HG02610 (cell line): ENCODE results near the gene FOSL1.

Experiments
- ATAC-seq: cut with Tn5 transposase; IDR thresholded peaks from one replicate; pipeline ENCODE4 v1.9.1; 2021; ENCODE audit warnings: mild to moderate bottlenecking, moderate library complexity; ENCODE audit not compliant: unreplicated experiment

The FOSL1 gene

GRCh38 chr11:65865550-65866172 is 34.5 kb downstream of the FOSL1 start:
- ATAC-seq: no peak

GRCh38 chr11:65864706-65865471 is 35.3 kb downstream of the FOSL1 start:
- ATAC-seq: no peak

GRCh38 chr11:65863889-65864705 is 36.1 kb downstream of the FOSL1 start:
- ATAC-seq: no peak

DNA sequence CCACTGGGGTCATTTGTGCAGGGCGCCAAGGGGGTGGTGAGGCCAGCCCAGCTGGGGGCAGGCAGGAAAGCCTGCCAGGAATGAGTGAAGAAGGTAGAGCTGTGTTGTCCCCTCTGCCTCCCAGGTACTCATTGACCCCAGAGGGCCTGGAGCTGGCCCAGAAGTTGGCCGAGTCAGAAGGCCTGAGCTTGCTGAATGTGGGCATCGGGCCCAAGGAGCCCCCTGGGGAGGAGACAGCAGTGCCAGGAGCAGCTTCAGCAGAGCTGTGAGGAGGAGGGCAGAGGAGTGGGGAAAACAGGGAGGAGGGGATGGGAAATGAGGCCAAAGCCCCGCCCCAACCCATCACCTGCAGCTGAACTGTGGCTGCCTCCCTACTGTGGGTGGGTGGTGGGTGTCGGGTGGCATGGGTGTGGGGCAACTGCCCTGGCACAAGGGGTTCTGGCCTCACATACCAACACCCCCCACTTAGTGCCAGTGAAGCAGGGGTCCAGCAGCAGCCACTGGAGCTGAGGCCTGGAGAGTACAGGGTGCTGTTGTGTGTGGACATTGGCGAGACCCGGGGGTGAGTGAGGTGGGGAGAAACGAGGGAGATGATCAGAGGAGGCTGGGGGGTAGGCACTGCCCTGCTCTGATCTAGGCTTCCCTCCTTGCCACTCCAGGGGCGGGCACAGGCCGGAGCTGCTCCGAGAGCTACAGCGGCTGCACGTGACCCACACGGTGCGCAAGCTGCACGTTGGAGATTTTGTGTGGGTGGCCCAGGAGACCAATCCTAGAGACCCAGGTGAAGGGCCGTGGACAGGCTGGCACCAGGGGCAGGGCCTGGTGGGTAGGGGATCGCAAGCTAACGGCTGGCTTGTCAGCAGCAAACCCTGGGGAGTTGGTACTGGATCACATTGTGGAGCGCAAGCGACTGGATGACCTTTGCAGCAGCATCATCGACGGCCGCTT is 37.0 kb downstream of the FOSL1 start:
- ATAC-seq: no peak

DNA sequence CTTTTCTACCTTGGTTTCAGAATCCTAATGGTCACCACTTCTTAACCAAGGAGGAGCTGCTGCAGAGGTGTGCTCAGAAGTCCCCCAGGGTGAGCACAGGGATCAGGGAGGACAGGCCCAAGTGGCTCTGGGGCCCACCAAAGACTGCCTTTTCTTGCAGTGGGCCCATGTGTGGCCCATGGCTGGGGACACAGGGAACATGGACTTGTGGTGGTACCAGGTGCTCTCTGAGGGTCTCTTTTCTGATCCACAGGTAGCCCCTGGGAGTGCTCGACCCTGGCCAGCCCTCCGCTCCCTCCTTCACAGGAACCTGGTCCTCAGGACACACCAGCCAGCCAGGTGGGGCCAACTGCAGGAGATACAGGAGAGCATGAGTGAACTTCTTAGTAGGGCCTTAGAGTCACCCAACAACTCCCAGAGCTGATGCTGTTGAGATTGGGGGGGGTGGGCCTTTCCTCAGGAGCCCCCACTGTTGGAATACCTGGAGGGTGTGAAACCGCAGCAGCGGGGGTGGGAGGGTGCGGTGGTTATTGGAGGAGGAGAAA is 37.9 kb downstream of the FOSL1 start:
- no peak for ATAC-seq

DNA sequence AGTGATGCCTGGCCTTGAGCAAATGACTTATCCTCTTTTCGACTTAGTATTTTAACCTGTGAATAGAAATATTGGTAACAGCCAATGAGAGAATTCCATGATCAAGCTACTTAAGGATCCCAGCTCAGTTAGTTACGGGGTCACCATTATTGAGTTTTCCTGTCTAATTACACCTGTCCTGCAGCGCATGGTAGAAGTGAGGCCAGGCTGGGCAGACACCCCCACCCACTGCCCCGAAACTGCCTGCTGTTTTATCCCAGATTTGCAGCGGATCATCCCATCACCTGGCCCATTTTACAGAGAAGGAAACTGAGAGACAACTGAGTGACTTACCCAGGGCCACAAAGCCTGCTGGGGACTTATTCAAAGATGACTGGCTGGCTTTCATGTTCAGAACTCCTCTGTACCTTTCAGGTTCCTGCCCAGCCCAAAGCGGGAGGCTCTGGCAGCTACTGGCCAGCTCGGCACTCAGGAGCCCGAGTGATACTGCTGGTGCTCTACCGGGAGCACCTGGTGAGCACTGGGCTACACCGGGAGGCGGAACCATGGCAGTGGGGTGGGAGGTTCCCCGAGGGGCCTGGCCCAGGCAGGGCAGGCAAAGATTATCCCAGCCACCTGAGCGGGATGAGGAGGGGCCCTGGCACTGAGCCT is 38.5 kb downstream of the FOSL1 start:
- ATAC-seq: no peak

GRCh38 chr11:65861165-65861505 is 39.1 kb downstream of the FOSL1 start:
- ATAC-seq: no peak

DNA sequence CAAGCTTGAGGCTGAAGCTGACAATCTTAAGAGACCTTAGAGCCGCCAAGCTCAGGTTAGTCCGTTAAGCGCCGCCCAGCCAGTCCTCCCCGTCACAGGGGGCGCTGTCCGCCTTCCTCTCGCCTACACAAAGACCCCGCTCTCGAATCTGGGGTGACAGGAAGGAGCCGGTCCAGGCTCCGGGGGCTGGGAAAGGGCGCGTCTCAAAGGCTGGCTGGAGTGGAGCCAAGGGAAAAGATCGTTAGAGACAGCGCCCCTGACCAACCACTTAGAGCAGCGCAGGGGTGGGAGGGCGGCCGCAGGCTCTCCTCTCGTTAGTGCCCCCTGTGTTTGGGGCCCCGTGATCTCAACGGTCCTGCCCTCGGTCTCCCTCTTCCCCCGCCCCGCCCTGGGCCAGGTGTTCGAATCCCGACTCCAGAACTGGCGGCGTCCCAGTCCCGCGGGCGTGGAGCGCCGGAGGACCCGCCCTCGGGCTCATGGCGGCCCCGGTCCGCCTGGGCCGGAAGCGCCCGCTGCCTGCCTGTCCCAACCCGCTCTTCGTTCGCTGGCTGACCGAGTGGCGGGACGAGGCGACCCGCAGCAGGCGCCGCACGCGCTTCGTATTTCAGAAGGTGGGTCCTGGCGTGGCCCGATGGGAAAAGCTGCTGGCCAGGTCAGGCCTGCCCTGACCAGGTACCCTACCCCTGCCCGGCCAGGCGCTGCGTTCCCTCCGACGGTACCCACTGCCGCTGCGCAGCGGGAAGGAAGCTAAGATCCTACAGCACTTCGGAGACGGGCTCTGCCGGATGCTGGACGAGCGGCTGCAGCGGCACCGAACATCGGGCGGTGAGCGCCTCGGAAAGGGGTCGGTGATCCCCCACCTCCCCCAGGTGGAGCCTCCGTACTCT is 39.7 kb downstream of the FOSL1 start, which contains the start of gene MUS81:
Gene MUS81, plus strand, starts transcription at position 156 of the 887 bp plus-strand sequence. Its CDS starts 321 bp downstream, at position 477.
- ATAC-seq: peak; percentile 26

GRCh38 chr11:65859812-65860277 is 40.3 kb downstream of the FOSL1 start:
- no peak for ATAC-seq

- peak; percentile 62 for ATAC-seq
These were observed 40.9 kb downstream of the FOSL1 start for GRCh38 chr11:65859095-65859811.

GRCh38 chr11:65858681-65859087 is 41.5 kb downstream of the FOSL1 start:
- no peak for ATAC-seq

GRCh38 chr11:65857853-65858680 is 42.1 kb downstream of the FOSL1 start, which contains the start of gene CFL1:
CFL1 (minus strand) TSS chr11:65858180; CDS start chr11:65858099, 81 bp downstream.
- peak; percentile 43 for ATAC-seq

- ATAC-seq: no peak
These were observed 42.7 kb downstream of the FOSL1 start for GRCh38 chr11:65857500-65857852.

GRCh38 chr11:65856689-65857499 is 43.3 kb downstream of the FOSL1 start:
- peak; percentile 27 for ATAC-seq

DNA sequence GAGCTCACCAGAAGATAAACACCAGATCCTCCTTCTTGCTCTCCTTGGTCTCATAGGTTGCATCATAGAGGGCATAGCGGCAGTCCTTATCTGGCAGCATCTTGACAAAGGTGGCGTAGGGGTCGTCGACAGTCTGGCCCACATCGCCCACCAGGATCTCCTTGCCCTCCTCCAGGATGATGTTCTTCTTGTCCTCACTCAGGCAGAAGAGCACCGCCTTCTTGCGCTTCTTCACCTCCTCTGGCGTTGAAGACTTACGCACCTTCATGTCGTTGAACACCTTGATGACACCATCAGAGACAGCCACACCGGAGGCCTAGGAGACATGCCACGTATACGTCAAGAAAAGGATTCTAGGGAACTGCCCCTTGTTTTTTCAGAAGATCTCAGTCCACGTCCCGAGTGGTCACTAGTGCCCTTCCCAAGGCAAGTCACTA is 44.2 kb downstream of the FOSL1 start:
- no peak for ATAC-seq
